H1 (cell line): ENCODE results near the gene KLHL2. TPM values are rescaled to one million over a fixed set of nuclear protein-coding genes. Genes with fewer than 3 reads are reported as not detected.
"Not testable (repeated sequence)": the region's sequence is repeated elsewhere in the genome, so short reads cannot be mapped to it uniquely, and the experiment has no call there.

Experiments
- CTCF ChIA-PET: fragments of 300-600 bp; sonication (Branson Sonifier 250); formaldehyde crosslinking; loops from one replicate; lab custom pipeline; 2021; ENCODE audit not compliant: partially characterized antibody; lab: Charles Lee
- POLR2A ChIA-PET: fragments of 300-600 bp; sonication (Branson Sonifier 250); formaldehyde crosslinking; loops from one replicate; lab custom pipeline; 2021; ENCODE audit warnings: inconsistent platforms; ENCODE audit not compliant: partially characterized antibody; lab: Charles Lee
- DNase-seq, 2 experiments: peaks; one replicate each; pipeline versions ENCODE4 v3.0.0 to v3.0.0-alpha.2; 2010 to 2022; ENCODE audit warnings: low spot score in 2 of 2, low read depth in 1 of 2, mixed read lengths in 1 of 2
- FAIRE-seq: peaks from 2 replicates; lab custom pipeline; 2011; peaks lifted over from hg19 to GRCh38; lab: Jason Lieb, UNC
- H2AFZ ChIP-seq: 2 replicates; pipeline ENCODE4 v1.8.1; 2012; ENCODE audit warnings: low read length, inconsistent platforms
- H2AK5ac ChIP-seq: 2 replicates; pipeline ENCODE4 v1.6.1; 2013; ENCODE audit warnings: low read depth, low read length
- H2BK120ac ChIP-seq: replicated peaks from 2 replicates; pipeline ENCODE3; 2013; ENCODE audit warnings: low read depth, low read length, inconsistent platforms
- H2BK12ac ChIP-seq: 2 replicates; pipeline ENCODE4 v1.6.1; 2013; ENCODE audit warnings: low read depth, low read length
- H2BK15ac ChIP-seq: 2 replicates; pipeline ENCODE4 v1.6.1; 2013; ENCODE audit warnings: low read length
- H2BK20ac ChIP-seq: 2 replicates; pipeline ENCODE4 v1.6.1; 2013; ENCODE audit warnings: low read length
- H2BK5ac ChIP-seq: 2 replicates; pipeline ENCODE4 v1.6.1; 2013; ENCODE audit warnings: low read depth, low read length
- H3K14ac ChIP-seq: 2 replicates; pipeline ENCODE4 v1.6.1; 2013; ENCODE audit warnings: inconsistent platforms; ENCODE audit not compliant: insufficient read length
- H3K18ac ChIP-seq: 2 replicates; pipeline ENCODE4 v1.6.1; 2013; ENCODE audit warnings: low read length; ENCODE audit errors: extremely low read depth
- H3K23ac ChIP-seq: 2 replicates; pipeline ENCODE4 v1.6.1; 2013; ENCODE audit warnings: inconsistent platforms; ENCODE audit not compliant: insufficient read length
- H3K23me2 ChIP-seq: 2 replicates; pipeline ENCODE4 v1.6.1; 2013; ENCODE audit warnings: low read depth, low read length
- H3K27ac ChIP-seq: 2 replicates; pipeline ENCODE4 v1.6.1; 2011; ENCODE audit warnings: low read depth, low read length, inconsistent platforms
- H3K27me3 ChIP-seq, 4 experiments: replicated peaks in 1 of 4; 1 replicate in 1 of 4; 2 replicates in 3 of 4; pipeline versions ENCODE4 v1.6.1 to v1.8.1; 2011 to 2013; ENCODE audit warnings: low read length in 3 of 4, mild to moderate bottlenecking in 3 of 4, inconsistent platforms in 2 of 4, mixed read lengths in 2 of 4, moderate library complexity in 1 of 4; ENCODE audit not compliant: control insufficient read depth in 3 of 4, insufficient read depth in 3 of 4; ENCODE audit errors: extremely low read depth in 1 of 4
- H3K36me3 ChIP-seq, 4 experiments: 2 replicates each; pipeline versions ENCODE4 v1.6.1 to v1.8.1; 2011 to 2013; ENCODE audit warnings: mild to moderate bottlenecking in 4 of 4, low read length in 3 of 4, moderate library complexity in 2 of 4, control low read depth in 1 of 4, inconsistent platforms in 1 of 4; ENCODE audit not compliant: insufficient read depth in 4 of 4, control insufficient read depth in 2 of 4
- H3K4ac ChIP-seq: replicated peaks from 2 replicates; pipeline ENCODE3; 2013; ENCODE audit warnings: low read length, low read depth, mixed read lengths, inconsistent platforms; ENCODE audit not compliant: insufficient read length
- H3K4me1 ChIP-seq, 4 experiments: replicated peaks in 1 of 4; 1 replicate in 1 of 4; 2 replicates in 3 of 4; pipeline versions ENCODE4 v1.6.1 to v1.8.1; 2011 to 2013; ENCODE audit warnings: low read length in 3 of 4, inconsistent platforms in 2 of 4, mixed read lengths in 1 of 4; ENCODE audit not compliant: insufficient read depth in 4 of 4, control insufficient read depth in 3 of 4
- H3K4me2 ChIP-seq, 2 experiments: 2 replicates each; pipeline versions ENCODE4 v1.6.1 to v1.8.1; 2011 to 2013; ENCODE audit warnings: low read depth in 2 of 2, low read length in 2 of 2, control low read depth in 1 of 2, inconsistent platforms in 1 of 2, mild to moderate bottlenecking in 1 of 2; ENCODE audit not compliant: insufficient read depth in 1 of 2
- H3K4me3 ChIP-seq, 4 experiments: fragments of 200-600, 300-600 bp in 1 of 4; sonication (generic), shearing (Covaris generic), sonication (Bioruptor Twin) in 1 of 4; 2 replicates each; pipeline versions ENCODE4 v1.5.1 to v1.8.1; 2011 to 2016; ENCODE audit warnings: low read length in 4 of 4, low read depth in 3 of 4, control low read depth in 2 of 4, inconsistent platforms in 2 of 4, mild to moderate bottlenecking in 2 of 4, mixed read lengths in 1 of 4, moderate library complexity in 1 of 4; ENCODE audit not compliant: insufficient read depth in 2 of 4; ENCODE audit errors: extremely low read depth in 1 of 4
- H3K56ac ChIP-seq: replicated peaks from 2 replicates; pipeline ENCODE3; 2013; ENCODE audit warnings: low read depth, mild to moderate bottlenecking, mixed read lengths, low read length, inconsistent platforms; ENCODE audit not compliant: insufficient read length
- H3K79me1 ChIP-seq: 2 replicates; pipeline ENCODE4 v1.6.1; 2013; ENCODE audit warnings: low read depth, low read length, control low read depth
- H3K79me2 ChIP-seq, 2 experiments: 2 replicates each; pipeline versions ENCODE4 v1.6.1 to v1.8.1; 2012 to 2013; ENCODE audit warnings: low read length in 2 of 2, mild to moderate bottlenecking in 2 of 2, inconsistent platforms in 1 of 2; ENCODE audit not compliant: insufficient read depth in 2 of 2, control insufficient read depth in 1 of 2
- H3K9ac ChIP-seq, 4 experiments: replicated peaks in 1 of 4; 1 replicate in 1 of 4; 2 replicates in 3 of 4; pipeline versions ENCODE4 v1.6.1 to v1.8.1; 2011 to 2013; ENCODE audit warnings: low read depth in 3 of 4, low read length in 3 of 4, control low read depth in 2 of 4, mild to moderate bottlenecking in 2 of 4, moderate library complexity in 2 of 4, inconsistent platforms in 1 of 4; ENCODE audit errors: extremely low read depth in 1 of 4
- H3K9me3 ChIP-seq, 2 experiments: 2 replicates each; pipeline versions ENCODE4 v1.6.1 to v1.8.1; 2012 to 2013; ENCODE audit warnings: mild to moderate bottlenecking in 2 of 2, moderate library complexity in 2 of 2, control low read depth in 1 of 2, inconsistent platforms in 1 of 2, low read depth in 1 of 2, low read length in 1 of 2, mixed read lengths in 1 of 2; ENCODE audit not compliant: insufficient read depth in 2 of 2
- H4K20me1 ChIP-seq, 2 experiments: replicated peaks in 1 of 2; 2 replicates each; pipeline versions ENCODE3 to v1.8.1; 2011 to 2013; ENCODE audit warnings: inconsistent platforms in 2 of 2, low read length in 2 of 2, mild to moderate bottlenecking in 1 of 2; ENCODE audit not compliant: insufficient read depth in 2 of 2, control insufficient read depth in 1 of 2
- H4K5ac ChIP-seq: 2 replicates; pipeline ENCODE4 v1.6.1; 2013; ENCODE audit warnings: low read length, low read depth, mixed read lengths, inconsistent platforms; ENCODE audit not compliant: insufficient read length
- H4K8ac ChIP-seq: 2 replicates; pipeline ENCODE4 v1.8.0; 2013; ENCODE audit warnings: mild to moderate bottlenecking, moderate library complexity, low read length, inconsistent platforms; ENCODE audit not compliant: insufficient read depth; ENCODE audit errors: extremely low read depth
- H4K91ac ChIP-seq: replicated peaks from 2 replicates; pipeline ENCODE3; 2013; ENCODE audit warnings: low read length, mixed read lengths, inconsistent platforms; ENCODE audit not compliant: insufficient read length
- WGBS, 2 experiments: shearing (Covaris generic) in 1 of 2; methylation state at CpG; one replicate each; pipeline versions ENCODE4 v1.1.6 to v1.1.7; 2013 to 2015; ENCODE audit warnings: low lambda C conversion rate in 2 of 2, mixed read lengths in 2 of 2, inconsistent platforms in 1 of 2, low coverage in 1 of 2, missing lambda C conversion rate in 1 of 2; ENCODE audit not compliant: insufficient replicate concordance in 2 of 2, insufficient coverage in 1 of 2, insufficient read length in 1 of 2; ENCODE audit errors: extremely low coverage in 1 of 2, missing lambda C conversion rate in 1 of 2; 5-methylcytosine and 5-hydroxymethylcytosine counted together
- polyA plus RNA-seq, 7 experiments: library from polyadenylated mRNA; depleted of rRNA in 3 of 7; stranded (reverse) in 5 of 7; unstranded in 2 of 7; fragments of >200 nt in 5 of 7; fragments of 200-250 nt in 2 of 7; gene quantifications; 1 replicate in 5 of 7; 2 replicates in 1 of 7; 4 replicates in 1 of 7; pipeline versions ENCODE4 v1.2.1 to v1.2.3, GENCODE V29; 2011 to 2013; ENCODE audit warnings: missing spikeins in 2 of 7, mixed read lengths in 2 of 7
- total RNA-seq: library from RNA; stranded (reverse); fragmentation: NEBNext Ultra II Directional; extraction: Animal tissue kit (Norgen Biotek cat#: 25700); gene quantifications from 2 replicates; pipeline ENCODE4 v1.2.1, GENCODE V29; 2021

The KLHL2 gene
- total and polyA plus RNA-seq, 2 of the 8 experiments (the other 6 are each of a cell fraction or from before 2014, with no cell fraction given), result 5.2 to 12.0 TPM

DNA sequence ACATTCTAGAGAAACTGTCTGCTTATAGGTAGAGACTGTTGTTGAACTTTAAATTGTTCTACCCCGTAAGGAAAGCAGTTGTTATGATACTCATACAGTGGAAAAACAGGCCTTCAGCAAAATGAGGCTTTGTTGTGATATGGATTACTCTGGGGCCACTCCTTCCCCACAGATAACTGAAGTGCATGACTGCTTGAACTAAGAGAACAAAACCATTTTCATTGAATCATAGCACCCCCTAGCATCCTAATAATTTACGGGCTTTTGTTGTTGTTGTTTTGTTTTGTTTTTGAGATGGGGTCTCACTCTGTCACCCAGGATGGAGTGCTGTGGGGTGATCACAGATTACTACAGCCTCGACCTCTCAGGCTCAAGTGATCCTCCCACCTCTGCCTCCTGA is 54.9 kb downstream of the KLHL2 start:
- H2BK5ac ChIP-seq, H4K20me1 ChIP-seq, H3K14ac ChIP-seq, H4K5ac ChIP-seq, H3K18ac ChIP-seq, H3K9ac ChIP-seq, POLR2A ChIA-PET, H3K4me1 ChIP-seq, H3K27me3 ChIP-seq, H2AK5ac ChIP-seq, H3K9me3 ChIP-seq, H3K79me2 ChIP-seq, H3K23me2 ChIP-seq, H4K8ac ChIP-seq, H4K91ac ChIP-seq, H3K4me3 ChIP-seq, H3K36me3 ChIP-seq, H3K27ac ChIP-seq, H2AFZ ChIP-seq, H3K79me1 ChIP-seq, H2BK12ac ChIP-seq, H2BK120ac ChIP-seq, FAIRE-seq, CTCF ChIA-PET, H3K4me2 ChIP-seq, H3K56ac ChIP-seq, H3K4ac ChIP-seq, H2BK15ac ChIP-seq, H3K23ac ChIP-seq, DNase-seq, H2BK20ac ChIP-seq: not testable (repeated sequence)
- 88% methylated on average over 3 of the region's 3 CpGs; no CpG with 5 or more reads in 1 of the 2 experiments for WGBS, 2 experiments

DNA sequence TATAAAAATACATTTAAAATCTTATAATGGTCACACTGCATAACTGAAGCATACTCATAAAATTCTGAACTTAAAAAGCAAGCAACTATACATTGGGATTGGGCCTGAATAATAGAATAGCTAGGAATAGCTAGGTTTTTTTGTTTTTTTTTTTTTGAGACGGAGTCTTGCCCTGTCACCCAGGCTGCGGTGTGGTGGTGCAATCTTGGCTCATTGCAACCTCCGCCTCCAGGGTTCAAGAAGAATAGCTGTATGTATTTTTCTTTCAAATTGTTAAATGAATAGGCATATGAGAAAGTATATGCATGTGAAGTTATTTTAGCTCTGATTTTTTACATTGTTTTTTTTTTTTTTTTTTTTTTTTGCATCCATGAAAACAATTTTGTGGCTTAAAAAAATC is 56.1 kb downstream of the KLHL2 start:
- WGBS, 2 experiments, result 88% methylated on average over 3 of the region's 3 CpGs; no CpG with 5 or more reads in 1 of the 2 experiments
- CTCF ChIA-PET, result not testable (repeated sequence)

More for the DNA sequence above, 56.1 kb downstream of the KLHL2 start:
- H3K79me1 ChIP-seq, H3K4me2 ChIP-seq, H2BK12ac ChIP-seq, H3K14ac ChIP-seq, H2BK20ac ChIP-seq, H3K9ac ChIP-seq, H3K27me3 ChIP-seq, H4K91ac ChIP-seq, H2BK120ac ChIP-seq, POLR2A ChIA-PET, H4K20me1 ChIP-seq, H3K18ac ChIP-seq, H3K4me3 ChIP-seq, H3K79me2 ChIP-seq, H3K27ac ChIP-seq, H4K5ac ChIP-seq, DNase-seq, H3K9me3 ChIP-seq, H3K23ac ChIP-seq, H2BK5ac ChIP-seq, H3K23me2 ChIP-seq, H3K36me3 ChIP-seq, H2AFZ ChIP-seq, FAIRE-seq, H3K4ac ChIP-seq, H2AK5ac ChIP-seq, H2BK15ac ChIP-seq, H3K56ac ChIP-seq, H3K4me1 ChIP-seq, H4K8ac ChIP-seq: not testable (repeated sequence)
